HG03159 (cell line): ENCODE measurements around the gene SH3RF3.

Experiments
- ATAC-seq: cut with Tn5 transposase; IDR thresholded peaks from one replicate; pipeline ENCODE4 v1.9.1; 2021; ENCODE audit warnings: mild to moderate bottlenecking, moderate library complexity; ENCODE audit not compliant: unreplicated experiment

SH3RF3 gene

DNA sequence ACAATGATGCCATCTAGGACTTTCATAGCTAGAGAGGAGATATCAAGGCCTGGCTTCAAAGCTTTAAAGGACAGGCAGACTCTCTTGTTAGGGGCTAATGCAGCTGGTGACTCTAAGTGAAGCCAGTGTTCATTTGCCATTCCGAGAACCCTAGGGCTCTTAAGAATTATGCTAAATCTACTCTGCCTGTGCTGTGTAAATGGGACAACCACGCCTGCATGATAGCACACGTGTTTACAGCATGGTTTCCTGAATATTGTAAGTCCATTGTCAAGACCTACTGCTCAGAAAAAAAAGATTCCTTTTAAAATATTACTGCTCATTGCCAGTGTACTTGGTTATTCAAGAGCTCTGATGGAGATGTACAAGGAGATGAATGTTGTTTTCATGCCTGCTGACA is 296.4 kb downstream of the SH3RF3 start:
- ATAC-seq = no peak

DNA sequence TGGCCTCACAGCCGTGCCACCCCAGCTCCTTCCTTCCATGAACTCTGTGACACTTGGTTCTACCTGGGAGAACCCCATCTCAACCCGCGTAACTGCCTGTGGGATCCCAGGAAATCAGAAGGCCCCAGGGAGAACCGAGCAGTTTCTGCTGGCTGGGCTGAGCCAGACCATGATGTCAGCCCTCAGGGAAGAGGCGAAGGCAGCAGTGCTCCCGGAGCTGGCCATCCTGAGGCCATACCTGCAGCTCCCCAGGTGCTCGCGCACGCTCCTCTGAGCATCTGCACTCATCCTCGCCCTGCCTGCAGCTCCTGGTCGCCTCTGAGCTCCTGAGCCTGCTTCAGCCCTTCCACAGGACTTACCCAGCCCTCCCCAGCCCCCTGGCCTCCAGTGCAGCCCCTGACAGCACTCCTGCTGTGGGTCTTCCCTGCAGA is 298.7 kb downstream of the SH3RF3 start:
- no peak for ATAC-seq

DNA sequence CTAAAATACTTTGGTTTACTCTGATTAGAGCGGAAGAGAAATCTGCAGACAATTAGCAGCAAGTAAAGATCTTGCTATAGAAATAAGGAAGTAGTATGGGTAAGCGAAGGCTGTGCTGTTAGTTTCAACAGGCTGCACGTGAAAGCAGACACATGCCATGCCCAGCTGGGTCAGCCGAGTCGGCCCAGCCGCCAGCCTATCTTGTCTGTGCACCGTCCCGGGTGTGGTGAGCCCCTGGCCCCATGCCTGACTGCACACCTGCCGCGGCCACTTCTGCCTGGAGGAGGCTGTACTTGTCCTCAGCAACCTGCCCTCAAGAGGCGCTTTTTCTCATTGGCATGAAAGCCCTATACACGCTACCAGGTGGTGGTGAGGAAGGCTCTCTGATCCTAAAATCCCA is 299.3 kb downstream of the SH3RF3 start:
- ATAC-seq = no peak

DNA sequence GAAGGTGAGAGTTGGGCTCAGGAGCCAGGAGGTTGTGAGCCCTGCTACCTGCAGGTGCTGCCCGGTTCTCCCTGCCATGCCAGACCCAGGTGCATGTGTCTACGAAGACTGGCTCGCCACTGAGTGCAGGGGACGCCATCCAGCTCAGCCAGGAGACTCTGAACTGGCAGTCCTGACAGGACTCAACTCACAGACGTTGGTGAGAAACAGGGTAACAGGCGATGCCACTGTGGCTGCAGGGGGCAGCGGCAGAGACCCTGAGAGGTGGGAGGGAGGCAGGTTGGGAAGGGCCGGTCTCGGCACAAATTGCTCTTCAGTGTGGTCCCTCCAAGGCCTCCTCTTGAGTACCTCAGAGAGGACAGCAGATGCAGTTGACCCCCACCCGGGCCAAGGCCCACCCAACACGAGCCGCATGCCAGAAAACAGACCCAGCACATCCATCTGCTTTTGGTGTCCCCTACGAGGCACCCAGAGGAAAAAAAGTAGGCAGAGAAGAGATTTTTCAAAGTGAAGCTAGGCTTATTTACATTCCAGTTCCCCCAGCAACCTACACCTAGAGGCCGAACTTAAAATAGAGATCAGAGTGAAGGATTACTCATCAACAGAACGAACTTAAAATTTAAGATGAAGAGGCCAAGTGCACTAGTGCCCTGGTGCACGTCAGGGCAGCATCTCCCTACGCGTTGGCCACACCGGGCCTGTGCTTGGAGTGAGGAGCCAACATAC is 300.0 kb downstream of the SH3RF3 start:
- no peak for ATAC-seq

DNA sequence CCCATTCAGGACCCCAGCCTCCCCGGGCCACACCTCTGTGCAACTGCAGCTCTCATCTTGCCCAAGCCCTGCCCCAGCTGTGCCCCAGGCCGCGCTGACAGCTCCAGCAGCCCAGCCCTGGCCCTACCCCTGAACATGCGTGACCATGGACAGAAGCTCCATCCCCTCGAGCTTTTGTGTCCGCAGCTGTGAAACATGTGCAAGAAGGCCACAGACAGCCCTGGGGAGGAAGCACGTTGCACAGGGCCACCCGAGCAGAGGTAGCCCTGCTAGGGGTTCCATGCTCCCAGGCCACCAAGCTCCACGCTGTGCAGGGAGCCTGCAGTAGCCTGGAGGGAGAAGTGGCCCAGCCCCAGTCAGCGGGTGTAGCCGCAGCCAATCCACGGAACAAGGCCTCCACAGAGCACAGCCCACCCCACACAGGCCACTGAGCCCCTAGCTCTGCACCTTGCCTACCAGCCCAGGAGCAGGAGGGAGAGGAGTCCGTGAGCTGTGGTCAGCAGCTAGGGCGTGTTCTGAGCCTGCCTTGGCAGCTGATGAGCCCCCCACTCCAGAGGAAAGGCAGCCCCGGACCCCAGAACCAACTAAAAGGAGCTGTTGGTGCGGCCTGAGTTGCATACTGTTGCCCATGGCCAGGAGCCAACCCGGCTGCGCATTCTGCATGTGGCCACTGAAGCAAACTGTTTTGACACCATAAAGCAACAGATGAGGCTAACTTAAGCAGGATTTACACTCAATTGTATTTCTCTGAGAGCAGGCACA is 300.7 kb downstream of the SH3RF3 start:
- ATAC-seq = no peak

DNA sequence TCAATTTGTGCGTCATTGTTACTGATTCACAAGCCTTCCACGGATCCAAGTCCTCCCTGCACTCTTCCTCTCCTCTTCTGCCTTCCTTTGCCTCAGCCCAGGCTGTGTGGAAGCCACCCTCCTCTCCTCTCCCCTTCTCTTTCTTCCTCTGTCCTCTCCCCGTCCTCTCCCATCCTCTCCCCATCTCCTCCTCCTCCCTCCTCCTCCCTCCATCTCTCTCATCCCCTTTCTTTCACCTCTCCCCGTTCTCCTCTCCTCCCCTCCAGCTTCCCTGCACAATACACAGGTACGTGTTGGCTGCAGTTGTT is 301.3 kb downstream of the SH3RF3 start:
- ATAC-seq = no peak

DNA sequence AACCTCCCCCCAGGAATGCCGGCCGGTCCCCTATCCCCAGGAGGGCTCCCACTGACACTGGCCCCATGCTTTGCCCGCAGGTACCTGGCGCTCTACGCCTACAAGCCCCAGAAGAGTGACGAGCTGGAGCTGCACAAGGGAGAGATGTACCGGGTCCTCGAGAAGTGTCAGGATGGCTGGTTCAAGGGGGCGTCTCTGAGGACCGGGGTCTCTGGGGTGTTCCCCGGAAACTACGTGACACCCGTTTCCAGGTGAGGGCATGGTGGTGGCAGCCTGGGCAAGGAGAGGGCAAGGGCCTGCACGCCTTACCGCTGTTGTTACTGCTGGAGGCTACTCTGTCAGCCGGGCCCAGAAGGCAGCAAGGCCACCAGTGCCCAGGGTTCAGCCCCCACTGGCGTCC is 303.4 kb downstream of the SH3RF3 start:
- no peak for ATAC-seq

DNA sequence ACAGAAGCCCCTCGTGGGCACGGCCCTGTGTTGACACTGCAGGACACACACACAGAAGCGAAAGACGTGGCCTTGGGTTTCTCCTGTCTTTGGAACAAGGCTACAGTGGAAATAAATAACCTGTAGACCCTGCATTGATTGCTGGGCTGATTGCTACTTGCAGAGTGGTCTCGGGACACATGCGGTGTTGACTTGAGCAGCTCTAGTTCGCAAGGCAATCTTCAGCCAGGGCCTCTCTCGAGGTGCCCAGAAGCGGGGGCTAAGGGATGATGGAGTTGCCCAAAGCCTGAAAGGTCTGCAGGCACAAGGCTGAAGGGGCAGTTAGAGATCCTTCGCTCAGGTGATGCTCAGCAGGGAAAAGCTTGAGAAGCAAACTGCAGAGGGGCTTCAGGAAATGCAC is 304.5 kb downstream of the SH3RF3 start:
- no peak for ATAC-seq

DNA sequence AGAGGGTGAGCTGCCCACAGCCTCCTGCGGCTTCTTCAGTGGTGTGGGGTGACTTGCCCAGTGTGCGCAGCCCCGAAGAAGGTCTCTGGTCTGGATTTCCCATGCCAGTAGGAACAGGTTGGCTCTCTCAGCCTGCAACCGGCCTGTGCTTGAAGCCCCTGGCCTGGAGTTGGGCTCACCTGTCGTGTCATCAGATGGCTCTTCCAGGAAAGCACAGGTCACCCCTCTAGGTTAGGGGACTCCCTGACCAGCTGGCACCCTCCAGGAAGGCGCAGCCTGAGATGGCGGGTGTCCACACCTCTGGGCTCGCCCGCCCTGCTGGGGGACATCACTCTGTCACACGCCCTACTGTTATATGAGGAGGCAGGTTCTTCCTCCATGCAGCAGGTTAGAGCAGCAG is 304.9 kb downstream of the SH3RF3 start:
- no peak for ATAC-seq

DNA sequence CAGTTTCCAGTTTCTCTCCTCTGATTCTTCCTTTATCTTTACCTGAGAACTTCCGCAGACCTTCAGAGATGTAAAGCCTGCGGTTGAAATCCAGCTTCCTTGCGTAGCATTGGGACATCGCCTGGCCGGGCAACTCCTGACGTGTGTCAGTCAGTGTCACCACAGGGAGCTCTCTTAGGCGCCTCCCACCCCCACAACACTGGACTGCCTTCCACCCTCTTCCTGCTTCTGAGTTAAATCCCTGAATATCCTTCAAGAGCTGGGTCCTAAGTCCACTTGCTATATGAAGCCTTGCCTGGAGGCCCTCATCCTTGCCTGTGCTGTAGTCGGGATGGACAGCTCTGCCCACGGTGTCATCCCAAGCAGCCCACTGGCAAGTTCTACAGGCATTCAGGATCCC is 305.3 kb downstream of the SH3RF3 start:
- ATAC-seq = no peak

DNA sequence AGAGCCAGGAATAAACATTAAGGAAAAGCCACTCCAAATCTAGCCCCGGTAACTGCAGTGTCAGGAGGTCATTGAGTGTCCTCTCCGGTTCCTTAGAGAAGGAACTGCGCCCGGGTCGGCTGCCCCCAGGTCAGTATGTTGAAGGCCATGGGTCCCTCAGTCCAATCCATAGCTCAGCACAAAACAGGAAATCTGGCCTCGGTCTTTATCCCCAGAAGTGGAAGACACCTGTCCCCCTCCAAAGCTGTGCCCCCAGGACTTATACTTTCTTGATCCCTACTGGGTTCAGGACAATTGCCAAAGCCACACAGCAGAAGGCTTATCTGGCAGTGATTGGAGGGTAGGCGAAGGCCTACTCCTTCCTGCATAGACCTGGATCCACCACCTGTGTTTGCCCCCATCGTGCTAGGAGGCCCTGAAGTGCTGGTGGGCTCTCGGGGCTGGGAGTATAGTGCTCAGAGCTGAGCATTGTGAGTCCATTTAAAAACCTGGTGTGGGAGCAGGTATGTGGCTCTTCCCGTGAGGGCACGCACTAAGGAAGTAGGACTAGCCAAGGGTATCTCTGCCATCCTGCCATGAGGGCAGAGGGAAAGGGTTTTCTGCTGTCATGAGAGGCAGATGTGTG is 306.2 kb downstream of the SH3RF3 start:
- ATAC-seq = no peak

DNA sequence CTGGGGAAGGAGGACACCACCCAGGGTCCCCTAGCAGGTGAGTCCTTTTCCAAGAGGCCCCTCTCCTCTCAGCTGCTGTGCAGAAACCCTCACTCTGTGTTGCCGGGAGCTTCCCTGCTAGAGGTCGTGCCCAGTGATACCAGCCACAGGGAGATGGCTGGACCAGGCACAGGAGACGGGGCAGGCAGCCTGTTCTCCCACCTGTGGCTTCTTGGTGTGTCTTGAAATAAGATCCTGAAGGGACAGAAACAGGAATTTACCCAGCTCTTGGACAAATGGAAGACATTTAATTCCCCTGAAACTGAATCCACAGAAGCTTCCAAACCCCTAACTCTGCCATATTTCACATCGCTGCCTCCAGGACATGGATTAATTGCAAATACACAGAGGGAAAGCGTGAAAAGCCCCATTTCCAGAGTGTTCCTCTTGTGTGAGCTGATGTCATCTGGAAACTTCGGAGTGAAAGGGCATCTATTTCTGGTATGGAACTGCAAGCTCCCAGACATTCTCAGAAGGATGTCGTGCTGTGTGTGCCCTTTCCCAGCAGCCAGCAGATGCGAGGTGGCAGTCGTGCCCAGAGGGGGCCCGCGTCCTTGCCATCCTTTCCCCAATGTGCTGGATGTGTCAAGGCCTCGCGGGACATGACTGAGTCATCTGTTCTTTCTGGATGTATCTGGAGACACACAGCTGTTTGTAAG is 307.0 kb downstream of the SH3RF3 start:
- no peak for ATAC-seq

DNA sequence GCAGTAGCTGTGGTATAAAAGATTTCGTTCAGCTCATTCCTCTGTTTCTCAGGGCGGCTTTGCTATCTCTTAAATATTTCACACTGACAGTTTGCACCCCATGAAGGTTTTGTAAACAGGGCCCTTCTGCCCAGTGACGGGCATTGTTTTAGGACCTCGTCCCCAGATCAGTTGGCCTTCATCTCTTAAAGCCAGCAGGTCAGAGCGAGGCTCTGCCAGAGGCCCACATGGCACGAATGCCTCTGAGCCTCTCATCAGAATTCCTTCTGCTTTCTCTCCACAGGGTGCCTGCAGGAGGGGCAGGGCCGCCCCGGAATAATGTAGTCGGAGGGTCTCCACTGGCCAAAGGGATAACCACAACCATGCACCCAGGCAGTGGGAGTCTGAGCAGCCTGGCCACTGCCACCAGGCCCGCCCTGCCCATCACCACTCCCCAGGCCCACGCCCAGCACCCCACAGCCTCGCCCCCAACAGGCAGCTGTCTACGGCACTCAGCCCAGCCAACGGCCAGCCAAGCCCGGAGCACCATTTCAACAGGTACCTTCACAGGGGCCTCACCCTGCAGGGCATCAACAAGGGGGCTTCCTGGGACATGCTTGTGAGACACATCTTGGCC is 307.7 kb downstream of the SH3RF3 start:
- no peak for ATAC-seq

DNA sequence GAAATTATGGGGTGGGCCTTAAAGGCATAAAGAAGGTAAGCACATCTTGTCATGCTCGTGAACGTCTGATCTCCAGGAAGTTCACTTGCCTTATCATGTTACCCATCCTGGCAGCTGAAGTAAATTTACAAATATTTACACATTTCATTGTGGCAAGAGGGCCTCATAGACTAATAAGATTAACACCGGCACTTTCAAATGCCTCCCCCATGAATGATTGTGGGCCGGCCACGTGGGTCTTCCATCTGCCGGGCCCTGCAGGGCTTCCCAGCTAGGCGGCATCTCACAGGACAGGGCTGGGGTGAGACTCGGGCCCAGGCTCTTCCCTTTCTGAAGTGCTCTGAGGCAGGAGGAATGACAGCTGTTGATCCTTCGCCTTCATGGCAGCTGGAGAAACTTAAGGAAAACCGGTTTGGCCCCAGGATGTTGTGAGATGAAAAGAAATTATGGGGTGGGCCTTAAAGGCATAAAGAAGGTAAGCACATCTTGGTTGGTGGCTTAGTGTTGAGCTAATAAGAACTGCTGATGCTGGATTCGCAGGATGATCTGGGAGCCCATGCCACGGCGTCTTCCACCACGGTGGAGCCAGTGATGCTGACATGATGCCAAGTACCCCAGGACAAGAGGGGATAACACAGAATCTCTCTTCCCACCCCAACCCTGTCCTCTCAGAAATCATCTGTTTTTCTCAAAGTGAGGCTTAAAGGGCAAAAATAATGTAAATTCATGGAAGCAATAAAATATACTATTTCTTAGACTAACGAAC is 308.5 kb downstream of the SH3RF3 start:
- ATAC-seq = no peak

DNA sequence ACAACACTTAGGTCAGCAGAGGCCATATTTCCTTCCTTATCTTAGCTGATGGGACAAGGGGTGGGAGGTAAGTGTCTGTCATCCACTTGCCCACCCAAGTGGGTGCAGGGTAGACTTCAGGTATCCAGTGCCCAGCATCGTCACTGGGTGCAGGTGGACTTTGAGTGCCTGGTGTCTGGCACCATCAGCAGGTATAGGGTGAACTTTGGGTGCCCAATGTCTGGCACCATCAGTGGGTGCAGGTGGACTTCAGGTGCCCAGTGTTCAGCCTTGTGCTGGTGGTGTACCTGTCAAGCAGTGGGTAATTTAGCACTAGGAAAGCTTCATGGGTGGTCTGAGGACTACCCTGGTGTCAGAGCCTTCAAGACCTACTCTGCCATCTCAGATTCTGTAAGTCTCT is 309.1 kb downstream of the SH3RF3 start:
- no peak for ATAC-seq

DNA sequence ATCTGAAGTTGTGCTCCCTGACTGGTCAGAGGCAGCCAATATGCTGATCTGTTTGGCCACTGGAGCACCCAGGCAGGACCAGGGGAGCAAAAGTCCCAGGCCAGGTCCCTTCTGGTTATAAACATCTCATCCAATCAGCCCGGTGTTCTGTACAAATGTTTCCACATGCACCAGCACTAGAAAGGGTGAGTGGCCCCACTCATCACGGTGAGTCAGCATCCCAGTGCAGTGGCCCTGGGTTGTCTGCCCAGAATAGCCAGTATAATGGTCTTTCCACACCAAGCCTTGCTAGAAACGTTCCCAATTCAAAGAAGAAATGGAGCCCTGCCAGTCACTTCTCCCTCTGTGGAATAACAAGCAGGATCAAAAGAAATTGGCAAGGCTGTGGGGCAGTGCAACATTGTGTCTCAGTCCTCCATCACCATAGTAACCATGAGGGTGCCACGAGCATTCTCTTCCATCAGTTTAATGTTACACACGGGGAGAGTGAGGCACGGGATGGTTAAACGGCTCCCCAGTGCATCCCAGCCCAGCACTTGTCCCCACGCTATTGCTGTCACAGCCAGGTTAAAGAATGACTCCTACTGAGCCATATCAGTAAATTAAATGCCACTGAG is 309.9 kb downstream of the SH3RF3 start:
- ATAC-seq = no peak

DNA sequence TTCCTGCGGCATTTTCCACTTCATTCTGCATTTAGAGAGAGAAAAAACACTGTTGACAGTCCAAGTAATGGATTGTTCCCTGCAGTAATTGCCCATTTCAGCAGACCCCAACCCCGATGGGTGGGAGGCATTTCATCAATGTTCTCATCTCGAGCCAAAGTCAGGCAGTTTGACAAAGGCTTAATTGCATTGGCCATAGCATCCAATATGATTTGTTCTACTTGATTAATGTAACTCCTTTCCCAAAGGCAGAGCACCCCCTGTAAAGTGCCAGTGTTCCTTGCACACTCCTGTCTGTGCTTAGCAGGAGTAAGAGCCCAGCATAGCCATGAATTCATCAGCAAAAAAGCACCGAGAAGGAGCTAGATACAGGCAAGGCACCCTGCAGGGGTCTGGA is 310.4 kb downstream of the SH3RF3 start:
- no peak for ATAC-seq

DNA sequence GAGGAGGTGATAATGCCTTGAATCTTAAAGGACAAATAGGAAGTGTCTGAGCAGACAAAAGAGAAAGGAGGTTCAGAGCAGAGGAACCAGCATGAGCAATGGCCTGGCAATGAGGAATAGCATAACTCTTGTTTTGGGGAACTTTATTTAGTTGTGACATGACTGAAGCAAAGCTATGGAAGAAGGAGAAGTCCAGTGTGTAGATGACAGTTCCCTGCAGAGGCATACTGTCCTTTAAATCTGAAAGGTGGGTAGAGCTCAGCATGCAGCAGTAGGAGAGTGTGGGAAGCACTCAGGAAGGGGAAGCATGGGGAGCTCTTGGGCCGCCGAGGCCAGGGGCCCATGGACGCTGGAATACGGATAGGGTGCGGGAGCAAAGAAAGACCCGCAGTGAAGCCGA is 311.0 kb downstream of the SH3RF3 start:
- ATAC-seq = no peak

DNA sequence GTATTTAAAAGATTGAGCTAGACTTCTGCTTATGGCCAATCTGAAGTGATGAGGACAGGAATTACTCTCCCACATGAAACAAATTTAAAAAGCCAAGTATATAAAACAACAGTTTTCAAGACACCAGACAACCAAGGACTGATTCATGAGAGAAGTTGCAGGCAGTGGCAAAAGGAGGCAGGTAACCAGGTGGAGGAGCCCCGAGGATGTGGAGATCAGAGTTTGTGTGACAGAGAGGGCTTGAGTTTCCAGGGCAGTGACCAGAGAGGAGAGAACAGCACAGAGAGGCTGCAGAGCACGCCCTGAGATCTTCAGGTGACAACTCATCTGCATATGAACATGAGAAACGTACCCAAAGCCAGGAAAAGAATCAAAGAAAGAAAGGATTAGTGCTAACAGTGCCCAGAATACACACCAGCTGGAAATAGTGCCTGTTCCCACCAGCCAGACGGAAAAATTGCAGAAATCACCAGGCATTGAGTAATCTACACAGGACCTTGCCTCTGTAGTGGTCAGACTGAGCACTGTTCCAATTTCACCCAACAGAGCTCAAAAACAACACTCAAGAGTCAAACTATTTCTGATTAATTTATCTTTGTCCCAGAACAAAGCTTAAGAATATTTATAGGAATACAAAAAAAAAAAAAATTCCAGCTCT is 311.6 kb downstream of the SH3RF3 start:
- no peak for ATAC-seq
